ENCODE measurements around the gene KCNJ11.

KCNJ11 gene

GRCh38 chr11:17378655-17379054 lies 9.8 kb downstream of the KCNJ11 start:
- no peak for TF ChIP-seq CTCF (IDR thresholded peaks at IDR 0.05; ENCODE audit: insufficient read depth, missing control alignments)
- FAIRE-seq (no peak), DNase-seq (ENCODE audit: insufficient read length, low spot score) (no peak)

- no peak for FAIRE-seq
- no peak for DNase-seq (ENCODE audit: insufficient read length, low spot score)
- TF ChIP-seq CTCF (IDR thresholded peaks at IDR 0.05; ENCODE audit: insufficient read depth, missing control alignments), result no peak
Observed at GRCh38 chr11:17376493-17376892, 12.0 kb downstream of the KCNJ11 start.

GRCh38 chr11:17375547-17375946 lies 12.9 kb downstream of the KCNJ11 start:
- no peak for FAIRE-seq
- no peak for TF ChIP-seq CTCF (IDR thresholded peaks at IDR 0.05; ENCODE audit: insufficient read depth, missing control alignments)
- DNase-seq (ENCODE audit: insufficient read length, low spot score), result no peak

- no peak for DNase-seq (ENCODE audit: insufficient read length, low spot score)
Observed at GRCh38 chr11:17371614-17372013, 16.8 kb downstream of the KCNJ11 start.

GRCh38 chr11:17369684-17370243 lies 18.7 kb downstream of the KCNJ11 start:
- no peak for FAIRE-seq
- no peak for TF ChIP-seq CTCF (IDR thresholded peaks at IDR 0.05; ENCODE audit: insufficient read depth, missing control alignments)

More at GRCh38 chr11:17371614-17372013, 16.8 kb downstream of the KCNJ11 start:
- no peak for TF ChIP-seq CTCF (IDR thresholded peaks at IDR 0.05; ENCODE audit: insufficient read depth, missing control alignments)
- no peak for FAIRE-seq

GRCh38 chr11:17369094-17369493 lies 19.4 kb downstream of the KCNJ11 start:
- TF ChIP-seq CTCF (IDR thresholded peaks at IDR 0.05; ENCODE audit: insufficient read depth, missing control alignments), result no peak
- FAIRE-seq (no peak), DNase-seq (ENCODE audit: insufficient read length, low spot score) (no peak)

More at GRCh38 chr11:17369684-17370243, 18.7 kb downstream of the KCNJ11 start:
- DNase-seq (ENCODE audit: insufficient read length, low spot score), result no peak

GRCh38 chr11:17368551-17368950 lies 19.9 kb downstream of the KCNJ11 start:
- no peak for FAIRE-seq
- TF ChIP-seq CTCF (IDR thresholded peaks at IDR 0.05; ENCODE audit: insufficient read depth, missing control alignments), result no peak
- DNase-seq (ENCODE audit: insufficient read length, low spot score), result no peak
